Stimulated activated CD8-positive, alpha-beta memory T cell treated with anti-CD3 and anti-CD28 coated beads, Interleukin-4, amount 100 ng/mL, for 1 hour (primary cell): ENCODE results near the gene BCAR3.
"Not testable (repeated sequence)": the region's sequence is repeated elsewhere in the genome, so short reads cannot be mapped to it uniquely, and the experiment has no call there.

Experiments
- DNase-seq, 2 donors: peaks; one replicate each; pipeline ENCODE4 v3.0.0-alpha.2; 2020; ENCODE audit warnings: low read depth in 2 of 2, low spot score in 1 of 2

Gene BCAR3

GRCh38 chr1:93707956-93708355, 26.3 kb upstream of the BCAR3 start:
- no peak for DNase-seq

- no peak for DNase-seq
These were observed 24.4 kb upstream of the BCAR3 start for GRCh38 chr1:93705892-93706500.

GRCh38 chr1:93704052-93704451, 22.4 kb upstream of the BCAR3 start:
- no peak for DNase-seq

- DNase-seq = no peak
These were observed 22.0 kb upstream of the BCAR3 start for GRCh38 chr1:93703643-93704042.

GRCh38 chr1:93702828-93703183, 21.2 kb upstream of the BCAR3 start:
- no peak for DNase-seq

- no peak for DNase-seq
These were observed 20.6 kb upstream of the BCAR3 start for GRCh38 chr1:93702111-93702827.

GRCh38 chr1:93701629-93702028, 20.0 kb upstream of the BCAR3 start:
- no peak for DNase-seq

- DNase-seq = no peak
These were observed 19.2 kb upstream of the BCAR3 start for GRCh38 chr1:93700532-93701469.

- DNase-seq = no peak
These were observed 18.0 kb upstream of the BCAR3 start for GRCh38 chr1:93699503-93700168.

GRCh38 chr1:93699049-93699384, 17.4 kb upstream of the BCAR3 start:
- DNase-seq = no peak

- DNase-seq = no peak
These were observed 16.9 kb upstream of the BCAR3 start for GRCh38 chr1:93698329-93699048.

GRCh38 chr1:93697566-93697965, 15.9 kb upstream of the BCAR3 start:
- not testable (repeated sequence) for DNase-seq

GRCh38 chr1:93695411-93696005, 13.9 kb upstream of the BCAR3 start:
- DNase-seq = no peak

GRCh38 chr1:93694819-93695218, 13.2 kb upstream of the BCAR3 start:
- no peak for DNase-seq

GRCh38 chr1:93694039-93694438, 12.4 kb upstream of the BCAR3 start:
- DNase-seq = no peak

- DNase-seq = no peak
These were observed 11.4 kb upstream of the BCAR3 start for GRCh38 chr1:93692983-93693591.

GRCh38 chr1:93692451-93692861, 10.8 kb upstream of the BCAR3 start:
- DNase-seq = no peak

GRCh38 chr1:93692026-93692425, 10.4 kb upstream of the BCAR3 start:
- no peak for DNase-seq

GRCh38 chr1:93690921-93691789, 9.5 kb upstream of the BCAR3 start:
- no peak for DNase-seq
